Measurements from ENCODE around the gene GPR137B.

The GPR137B gene

DNA sequence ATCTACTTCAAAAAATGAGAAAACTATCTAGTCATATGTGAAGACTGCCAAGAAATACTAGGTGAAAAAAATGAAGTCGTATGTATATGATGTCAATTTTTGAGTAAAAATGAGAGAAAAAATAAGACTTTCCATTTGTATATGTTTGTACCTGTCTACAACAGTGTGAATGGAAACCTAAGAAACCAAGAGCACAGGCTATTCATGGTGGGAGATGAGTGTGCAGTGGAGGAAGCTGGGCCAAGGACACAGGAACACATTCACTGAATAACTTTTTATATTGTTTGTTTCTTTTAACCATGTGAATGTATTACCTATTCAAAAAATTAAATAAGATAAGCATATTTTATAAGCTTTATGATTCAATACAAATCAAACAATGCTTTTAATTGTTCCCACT, 72.4 kb downstream of the GPR137B start:
- TF ChIP-seq, protein P1, sequence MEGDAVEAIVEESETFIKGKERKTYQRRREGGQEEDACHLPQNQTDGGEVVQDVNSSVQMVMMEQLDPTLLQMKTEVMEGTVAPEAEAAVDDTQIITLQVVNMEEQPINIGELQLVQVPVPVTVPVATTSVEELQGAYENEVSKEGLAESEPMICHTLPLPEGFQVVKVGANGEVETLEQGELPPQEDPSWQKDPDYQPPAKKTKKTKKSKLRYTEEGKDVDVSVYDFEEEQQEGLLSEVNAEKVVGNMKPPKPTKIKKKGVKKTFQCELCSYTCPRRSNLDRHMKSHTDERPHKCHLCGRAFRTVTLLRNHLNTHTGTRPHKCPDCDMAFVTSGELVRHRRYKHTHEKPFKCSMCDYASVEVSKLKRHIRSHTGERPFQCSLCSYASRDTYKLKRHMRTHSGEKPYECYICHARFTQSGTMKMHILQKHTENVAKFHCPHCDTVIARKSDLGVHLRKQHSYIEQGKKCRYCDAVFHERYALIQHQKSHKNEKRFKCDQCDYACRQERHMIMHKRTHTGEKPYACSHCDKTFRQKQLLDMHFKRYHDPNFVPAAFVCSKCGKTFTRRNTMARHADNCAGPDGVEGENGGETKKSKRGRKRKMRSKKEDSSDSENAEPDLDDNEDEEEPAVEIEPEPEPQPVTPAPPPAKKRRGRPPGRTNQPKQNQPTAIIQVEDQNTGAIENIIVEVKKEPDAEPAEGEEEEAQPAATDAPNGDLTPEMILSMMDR (IDR thresholded peaks at IDR 0.05), result no peak
- Histone ChIP-seq H3K9ac (no peak overlapping the region), H3K4me1 (no peaks in the 10 kb centered on the region), H3K27me3 (ENCODE audit: control insufficient read depth, insufficient read depth, low read length) (no peaks in the 10 kb centered on the region), H2AFZ (no peak overlapping the region), H3K79me2 (no peaks in the 10 kb centered on the region), H3K27ac (no peak overlapping the region), H3K36me3 (ENCODE audit: control insufficient read depth, insufficient read depth, low read length) (no peaks in the 10 kb centered on the region), H3K4me2 (ENCODE audit: low read length) (no peak overlapping the region), H3K9me3 (ENCODE audit: control insufficient read depth, low read length) (no peaks in the 10 kb centered on the region), H3K4me3 (ENCODE audit: low read depth, low read length) (no peak overlapping the region)

DNA sequence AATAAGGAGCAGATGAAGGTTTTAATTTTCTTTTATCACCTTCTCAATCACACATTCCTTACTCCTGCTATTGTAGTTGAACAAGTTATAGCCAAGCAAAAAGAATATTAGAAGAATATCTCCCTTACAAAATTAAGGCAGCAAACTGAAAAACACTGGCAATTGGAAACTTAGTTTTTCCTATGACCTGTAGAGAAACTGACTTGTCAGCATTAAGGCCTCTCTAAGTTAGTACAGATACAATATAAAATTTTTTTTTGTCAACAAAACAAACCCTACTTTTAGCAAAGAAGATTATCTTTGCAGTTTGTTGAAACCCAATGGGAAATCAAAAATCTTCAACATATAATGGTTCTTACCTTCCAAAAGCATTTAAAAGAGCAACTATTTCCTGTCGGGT, 78.1 kb downstream of the GPR137B start:
- Histone ChIP-seq H2AFZ (no peak overlapping the region), H3K4me2 (ENCODE audit: low read length) (no peak overlapping the region), H3K9me3 (ENCODE audit: control insufficient read depth, low read length) (no peaks in the 10 kb centered on the region), H3K4me1 (no peaks in the 10 kb centered on the region), H3K27ac (no peak overlapping the region), H3K9ac (no peak overlapping the region), H3K27me3 (ENCODE audit: control insufficient read depth, insufficient read depth, low read length) (no peaks in the 10 kb centered on the region), H3K79me2 (no peaks in the 10 kb centered on the region), H3K4me3 (ENCODE audit: low read depth, low read length) (no peak overlapping the region), H3K36me3 (ENCODE audit: control insufficient read depth, insufficient read depth, low read length) (no peaks in the 10 kb centered on the region)
- TF ChIP-seq, protein P1 (IDR thresholded peaks at IDR 0.05), result no peak

DNA sequence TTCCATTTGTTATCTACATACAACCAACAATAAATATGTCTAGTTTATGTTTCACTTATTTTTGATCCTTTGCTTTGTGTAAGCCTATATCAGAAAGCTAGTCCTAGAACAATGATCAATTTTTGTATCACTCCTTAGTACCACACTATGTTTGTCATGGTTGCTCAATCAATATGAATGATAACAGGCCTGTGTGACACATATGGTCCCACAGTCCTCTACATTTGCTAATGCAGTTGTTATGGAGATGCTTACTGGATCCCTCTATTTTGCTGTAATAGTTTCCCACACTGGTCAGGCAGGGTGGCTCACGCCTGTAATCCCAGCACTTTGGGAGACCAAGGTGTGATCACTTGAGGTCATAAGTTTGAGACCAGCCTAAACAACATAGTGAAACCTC, 80.3 kb downstream of the GPR137B start:
- H3K36me3 ChIP-seq (ENCODE audit: control insufficient read depth, insufficient read depth, low read length), result no peaks in the 10 kb centered on the region
- H3K4me3 ChIP-seq (ENCODE audit: low read depth, low read length), result no peak overlapping the region
- no peak overlapping the region for H2AFZ ChIP-seq
- H3K79me2 ChIP-seq, result no peaks in the 10 kb centered on the region
- no peaks in the 10 kb centered on the region for H3K4me1 ChIP-seq
- TF ChIP-seq, protein P1 (IDR thresholded peaks at IDR 0.05), result no peak
- H3K27me3 ChIP-seq (ENCODE audit: control insufficient read depth, insufficient read depth, low read length), result no peaks in the 10 kb centered on the region
- no peak overlapping the region for H3K27ac ChIP-seq
- H3K9ac ChIP-seq, result no peak overlapping the region
- no peaks in the 10 kb centered on the region for H3K9me3 ChIP-seq (ENCODE audit: control insufficient read depth, low read length)
- H3K4me2 ChIP-seq (ENCODE audit: low read length), result no peak overlapping the region

DNA sequence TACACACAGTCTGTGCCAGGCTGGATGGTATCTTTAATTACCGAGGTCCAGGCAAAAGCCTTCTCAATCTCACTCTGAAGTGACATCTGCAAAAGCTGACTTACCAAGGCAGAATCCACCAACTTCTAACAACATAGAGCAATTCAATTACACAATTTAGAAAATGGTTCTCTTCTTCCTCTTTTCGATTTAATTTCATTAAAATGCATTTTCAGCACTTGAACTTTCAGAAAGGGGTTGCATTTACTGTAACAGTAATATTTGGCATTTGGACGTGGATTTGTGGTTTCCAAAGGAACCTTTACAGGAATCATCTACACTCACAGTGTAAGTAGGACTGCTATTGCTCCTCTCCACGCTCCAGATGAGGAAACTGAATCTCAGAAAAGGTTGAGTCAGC, 86.1 kb downstream of the GPR137B start:
- Histone ChIP-seq H2AFZ (no peak overlapping the region), H3K4me3 (ENCODE audit: low read depth, low read length) (no peak overlapping the region), H3K4me2 (ENCODE audit: low read length) (no peak overlapping the region), H3K9me3 (ENCODE audit: control insufficient read depth, low read length) (no peaks in the 10 kb centered on the region), H3K9ac (no peak overlapping the region), H3K4me1 (no peaks in the 10 kb centered on the region), H3K36me3 (ENCODE audit: control insufficient read depth, insufficient read depth, low read length) (no peaks in the 10 kb centered on the region), H3K79me2 (no peaks in the 10 kb centered on the region), H3K27ac (no peak overlapping the region), H3K27me3 (ENCODE audit: control insufficient read depth, insufficient read depth, low read length) (no peaks in the 10 kb centered on the region)
- TF ChIP-seq, protein P1 (IDR thresholded peaks at IDR 0.05), result no peak

DNA sequence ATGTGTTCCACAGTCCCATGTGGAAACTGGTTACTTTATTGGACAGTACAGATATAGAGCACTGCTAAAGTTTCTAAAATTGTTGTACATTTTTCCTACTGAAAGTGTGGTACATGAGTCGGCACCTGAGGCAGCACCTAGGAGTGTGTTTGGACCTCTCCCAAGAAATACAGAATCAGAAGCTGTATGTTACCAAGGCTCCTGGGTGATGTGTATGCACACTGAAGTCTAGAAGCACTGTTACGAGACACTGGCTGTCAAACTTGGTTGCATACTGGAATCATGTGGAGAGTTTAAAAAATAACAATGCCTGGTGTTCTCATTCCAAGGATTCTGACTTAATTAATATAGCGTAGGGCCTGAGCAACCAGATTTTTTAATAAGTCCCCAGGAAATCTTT, 92.8 kb downstream of the GPR137B start:
- H3K27me3 ChIP-seq (ENCODE audit: control insufficient read depth, insufficient read depth, low read length), result no peaks in the 10 kb centered on the region
- TF ChIP-seq, protein P1 (IDR thresholded peaks at IDR 0.05), result no peak
- H2AFZ ChIP-seq, result no peak overlapping the region
- no peak overlapping the region for H3K9ac ChIP-seq
- H3K4me3 ChIP-seq (ENCODE audit: low read depth, low read length), result no peak overlapping the region
- no peak overlapping the region for H3K4me2 ChIP-seq (ENCODE audit: low read length)
- no peaks in the 10 kb centered on the region for H3K9me3 ChIP-seq (ENCODE audit: control insufficient read depth, low read length)
- H3K27ac ChIP-seq, result no peak overlapping the region
- no peaks in the 10 kb centered on the region for H3K4me1 ChIP-seq
- no peaks in the 10 kb centered on the region for H3K79me2 ChIP-seq
- H3K36me3 ChIP-seq (ENCODE audit: control insufficient read depth, insufficient read depth, low read length), result no peaks in the 10 kb centered on the region
